Stimulated activated CD8-positive, alpha-beta memory T cell treated with anti-CD3 and anti-CD28 coated beads, Interleukin-7, amount 100 ng/mL, for 1 hour (primary cell): ENCODE data around the gene SORD.
"Not testable (repeated sequence)": the region's sequence is repeated elsewhere in the genome, so short reads cannot be mapped to it uniquely, and the experiment has no call there.

Experiments used
- DNase-seq, 2 donors: peaks; one replicate each; pipeline ENCODE4 v3.0.0-alpha.2; 2020; ENCODE audit warnings: low read depth in 2 of 2

SORD gene

GRCh38 chr15:45024649-45025048 lies 1.7 kb downstream of the SORD start:
- DNase-seq, result not testable (repeated sequence)

- DNase-seq, result not testable (repeated sequence)
Measured at GRCh38 chr15:45025627-45026026, 2.6 kb downstream of the SORD start.

- DNase-seq, result no peak
Measured at GRCh38 chr15:45026651-45027190, 3.7 kb downstream of the SORD start.

GRCh38 chr15:45027220-45027619 lies 4.2 kb downstream of the SORD start:
- no peak for DNase-seq

- no peak for DNase-seq
Measured at GRCh38 chr15:45030743-45031142, 7.7 kb downstream of the SORD start.

GRCh38 chr15:45031522-45032028 lies 8.6 kb downstream of the SORD start:
- not testable (repeated sequence) for DNase-seq

- DNase-seq, result not testable (repeated sequence)
Measured at GRCh38 chr15:45032501-45032900, 9.5 kb downstream of the SORD start.

GRCh38 chr15:45034087-45034486 lies 11.1 kb downstream of the SORD start:
- DNase-seq, result not testable (repeated sequence)

GRCh38 chr15:45034600-45035375 lies 11.8 kb downstream of the SORD start:
- not testable (repeated sequence) for DNase-seq

GRCh38 chr15:45036812-45037781 lies 14.1 kb downstream of the SORD start:
- peak; percentile 21 to 46 for DNase-seq

GRCh38 chr15:45037936-45038335 lies 14.9 kb downstream of the SORD start:
- no peak for DNase-seq

- DNase-seq, result not testable (repeated sequence)
Measured at GRCh38 chr15:45040396-45040795, 17.4 kb downstream of the SORD start.

- not testable (repeated sequence) for DNase-seq
Measured at GRCh38 chr15:45041538-45041937, 18.5 kb downstream of the SORD start.

GRCh38 chr15:45042859-45043258 lies 19.9 kb downstream of the SORD start:
- not testable (repeated sequence) for DNase-seq

- DNase-seq, result not testable (repeated sequence)
Measured at GRCh38 chr15:45044270-45044669, 21.3 kb downstream of the SORD start.

- DNase-seq, result not testable (repeated sequence)
Measured at GRCh38 chr15:45048449-45048793, 25.4 kb downstream of the SORD start.

- no peak for DNase-seq
Measured at GRCh38 chr15:45048794-45049631, 26.0 kb downstream of the SORD start.

GRCh38 chr15:45050587-45050986 lies 27.6 kb downstream of the SORD start:
- no peak for DNase-seq

- DNase-seq, result not testable (repeated sequence)
Measured at GRCh38 chr15:45052676-45053075, 29.7 kb downstream of the SORD start.

- DNase-seq, result not testable (repeated sequence)
Measured at GRCh38 chr15:45058690-45059675, 36.0 kb downstream of the SORD start.
